ENCODE results near the gene REPS1.
A peak's percentile ranks its signal among the peaks of the same experiment; 100 is the strongest.
"Not testable (repeated sequence)": the region's sequence is repeated elsewhere in the genome, so short reads cannot be mapped to it uniquely, and the experiment has no call there.

REPS1 gene

DNA sequence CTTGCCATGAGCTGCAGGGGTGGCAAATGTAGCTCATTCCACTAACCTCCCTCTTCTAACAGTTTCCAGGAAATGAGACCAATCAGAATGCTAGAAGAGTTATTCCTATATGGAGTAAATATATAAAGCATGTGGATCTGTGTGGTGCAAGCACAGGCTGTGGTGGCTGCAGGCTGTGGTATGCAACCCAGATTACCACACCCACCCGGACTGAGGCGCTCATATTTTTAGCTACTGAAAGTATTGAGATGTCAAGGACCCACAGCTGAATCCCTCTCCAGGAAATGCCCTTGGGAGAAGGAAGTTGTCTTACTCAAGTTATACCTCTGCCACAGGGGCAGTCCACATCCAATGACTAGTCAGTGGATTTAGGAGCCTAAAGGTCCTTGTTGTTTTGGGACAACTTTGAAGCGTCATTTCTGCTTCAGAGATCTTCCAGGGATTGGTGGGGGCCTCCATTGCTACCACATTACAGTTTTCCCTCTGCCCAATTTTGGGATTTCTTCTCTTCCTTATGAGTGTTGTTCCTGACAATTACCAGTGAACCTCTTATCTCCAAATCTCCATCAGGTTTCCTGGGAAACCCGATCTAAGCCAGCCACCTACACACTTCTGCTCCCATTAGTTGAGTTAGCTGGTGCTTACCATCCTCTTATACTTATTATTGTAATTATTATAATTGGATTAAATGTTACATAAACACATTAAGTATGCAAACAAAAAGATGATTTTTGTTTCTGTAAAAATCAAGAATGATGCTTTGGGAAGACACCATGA, 12.1 kb upstream of the REPS1 start:
- DNase-seq (ENCODE audit: low spot score), result no peak

DNA sequence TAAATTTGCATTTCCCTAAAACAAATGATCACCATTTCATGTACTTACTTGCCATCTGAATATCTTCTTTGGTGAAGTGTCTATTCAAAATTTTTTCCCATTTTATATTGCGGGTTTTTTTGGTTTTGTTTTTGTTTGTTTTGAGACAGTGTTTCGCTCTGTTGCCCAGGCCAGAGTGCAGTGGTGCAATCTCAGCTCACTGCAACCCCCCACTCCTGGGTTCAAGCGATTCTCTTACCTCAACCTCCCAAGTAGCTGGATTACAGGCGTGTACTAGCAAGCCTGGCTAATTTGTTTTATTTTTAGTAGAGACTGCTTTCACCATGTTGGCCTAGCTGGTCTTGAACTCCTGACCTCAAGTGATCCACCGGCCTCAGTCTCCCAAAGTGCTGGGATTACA, 9.1 kb upstream of the REPS1 start:
- no peak for DNase-seq (ENCODE audit: low spot score)

DNA sequence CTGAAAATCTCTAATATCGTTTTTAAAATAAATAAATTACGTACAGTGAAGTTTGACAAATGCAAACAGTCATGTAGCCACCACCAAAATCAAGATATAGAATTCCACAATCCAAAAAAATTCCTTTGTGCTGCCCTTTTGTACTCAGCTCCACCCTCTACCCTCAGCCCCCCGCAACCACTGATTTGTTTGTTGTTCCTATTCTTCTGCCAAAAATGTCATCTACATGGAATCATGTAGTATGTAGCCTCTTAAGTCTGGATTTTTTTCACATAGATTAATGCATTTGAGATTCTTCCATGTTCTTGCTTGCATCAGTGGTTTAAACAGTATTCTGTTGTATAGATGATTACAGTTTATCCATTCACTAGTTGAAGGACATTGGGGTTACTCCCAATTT, 8.5 kb upstream of the REPS1 start:
- DNase-seq (ENCODE audit: low spot score), result no peak

DNA sequence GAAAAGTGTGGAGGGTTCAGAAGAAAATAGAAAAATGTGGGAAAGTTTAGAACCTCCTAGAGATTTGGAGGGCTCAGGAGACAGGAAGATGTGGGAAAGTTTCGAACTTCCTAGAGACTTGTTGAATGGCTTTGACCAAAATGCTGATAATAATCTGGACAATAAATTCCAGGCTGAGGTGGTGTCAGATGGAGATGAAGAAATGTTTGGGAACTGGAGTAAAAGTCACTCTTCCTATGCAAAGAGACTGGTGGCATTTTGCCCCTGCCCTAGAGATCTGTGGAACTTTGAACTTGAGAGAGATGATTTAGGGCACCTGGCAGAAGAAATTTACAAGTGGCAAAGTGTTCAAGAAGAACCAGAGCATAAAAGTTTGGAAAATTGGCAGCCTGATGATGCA, 5.4 kb upstream of the REPS1 start:
- not testable (repeated sequence) for DNase-seq (ENCODE audit: low spot score)

DNA sequence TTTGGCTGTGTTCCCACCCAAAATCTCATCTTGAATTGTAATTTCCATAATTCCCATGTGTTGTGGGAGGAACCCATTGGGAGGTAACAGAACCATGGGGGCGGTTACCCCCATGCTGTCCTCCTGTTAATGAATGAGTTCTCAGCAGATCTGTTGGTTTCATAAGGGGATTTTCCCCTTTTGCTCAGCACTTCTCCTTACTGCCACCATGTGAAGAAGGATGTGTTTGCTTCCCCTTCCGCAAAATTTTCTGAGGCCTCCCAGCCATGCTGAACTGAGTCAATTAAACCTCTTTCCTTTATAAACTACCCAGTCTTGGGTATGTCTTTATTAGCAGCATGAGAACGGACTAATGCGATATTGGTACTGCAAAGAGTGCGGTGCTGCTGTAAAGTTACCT, 4.9 kb upstream of the REPS1 start:
- DNase-seq (ENCODE audit: low spot score), result not testable (repeated sequence)

DNA sequence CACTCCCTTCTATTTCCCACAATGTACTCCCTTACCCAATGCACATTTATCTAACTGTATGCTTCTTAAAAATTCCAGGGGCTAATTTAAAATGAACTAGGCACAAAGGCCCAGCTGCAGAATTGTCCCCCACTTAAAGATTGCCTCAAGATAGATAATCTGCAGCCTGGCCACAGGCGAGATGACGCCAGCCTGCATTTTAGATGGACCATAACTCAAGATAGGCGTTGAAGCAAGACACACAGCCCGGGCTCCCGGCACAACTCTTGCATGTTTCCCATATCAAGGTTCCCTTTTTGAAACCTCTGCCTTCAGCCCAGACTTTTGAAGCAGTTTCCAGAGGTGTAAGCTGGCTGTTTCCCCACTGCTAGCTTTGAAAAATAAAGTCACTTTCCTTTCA, 3.2 kb upstream of the REPS1 start:
- DNase-seq (ENCODE audit: low spot score), result no peak

DNA sequence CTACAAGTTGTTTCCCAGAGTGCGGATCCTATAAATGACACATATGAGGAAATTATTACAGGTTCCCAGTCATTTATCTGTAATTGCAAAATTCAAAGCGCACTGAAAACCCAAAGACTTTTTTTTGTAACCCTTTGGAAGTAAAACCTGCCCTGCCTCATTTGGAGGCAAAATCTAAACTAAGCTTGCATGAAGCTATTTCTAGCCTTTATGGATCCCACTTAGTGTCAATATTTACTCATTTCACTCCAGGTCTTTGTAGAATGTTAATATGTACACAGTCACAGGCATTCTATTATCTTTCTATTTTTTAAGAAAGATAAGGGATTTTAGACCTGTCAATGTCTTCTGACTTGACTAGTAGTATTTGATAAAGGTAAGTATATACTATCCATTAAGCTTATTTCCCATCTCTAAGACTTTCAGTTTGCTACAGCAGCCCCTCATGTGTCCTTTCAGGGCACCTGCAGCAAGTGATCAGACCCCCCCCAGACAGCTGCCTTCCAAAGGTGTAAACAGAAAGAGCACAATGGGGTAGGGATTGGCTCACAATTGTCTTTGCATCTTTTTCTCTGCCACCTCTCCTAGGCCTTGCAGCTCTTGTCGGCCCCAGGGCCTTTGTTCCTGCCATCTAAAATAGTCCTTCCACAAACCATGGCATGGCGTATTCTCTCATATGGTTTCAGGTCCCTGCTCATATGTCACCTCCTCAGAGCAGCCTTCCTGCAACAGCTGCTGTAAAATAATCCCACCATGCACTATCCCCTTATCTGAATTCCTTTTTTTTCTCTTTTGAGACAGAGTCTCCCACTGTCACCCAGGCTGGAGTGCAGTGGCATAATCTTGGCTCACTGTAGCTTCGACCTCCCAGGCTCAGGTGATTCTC, 1.3 kb upstream of the REPS1 start:
- DNase-seq (ENCODE audit: low spot score), result no peak

DNA sequence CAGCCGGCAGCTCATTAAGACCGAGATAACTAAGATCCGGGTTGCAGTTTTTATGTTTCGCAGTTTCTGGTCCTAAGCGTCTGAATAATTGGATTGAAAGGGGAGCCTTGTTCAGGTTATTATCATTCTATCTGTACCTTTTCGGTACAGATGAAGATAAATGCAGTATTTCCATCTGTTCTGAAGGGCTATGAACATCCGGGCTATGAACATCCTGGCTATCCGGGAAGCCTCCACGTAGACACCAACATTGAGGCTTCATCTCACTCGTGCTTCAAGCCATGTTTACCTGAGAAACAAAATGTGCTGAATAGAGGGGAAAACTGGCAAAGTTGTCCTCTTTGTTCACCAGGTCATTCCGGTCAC, 399 bp upstream of the REPS1 start:
- no peak for DNase-seq (ENCODE audit: low spot score)

DNA sequence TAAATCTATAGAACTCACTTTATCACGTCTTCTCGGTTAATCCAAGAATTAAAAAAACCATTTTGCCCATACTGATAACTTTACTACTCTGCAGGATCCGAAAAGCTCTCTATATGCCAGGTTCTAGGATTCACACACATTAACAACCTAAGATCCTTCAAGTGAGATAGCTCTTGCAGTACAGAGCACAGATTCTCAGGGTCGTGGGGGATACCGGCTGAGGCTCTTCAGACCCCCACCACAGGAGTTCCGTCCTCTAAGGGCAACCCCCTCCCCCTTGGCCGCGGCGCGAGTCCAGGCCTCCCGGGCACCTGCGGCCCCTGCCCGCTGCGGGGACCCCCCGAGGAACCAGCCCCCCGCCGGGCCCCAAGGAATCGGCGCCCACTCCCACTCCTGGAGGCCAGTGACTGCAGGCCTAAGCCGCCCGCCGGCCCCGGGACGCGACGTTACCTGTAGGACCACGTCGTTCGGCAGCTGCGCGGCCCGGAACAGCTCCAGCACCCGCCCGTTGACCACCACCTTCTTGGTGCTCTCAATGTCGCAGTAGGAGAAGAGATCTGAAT, 892 bp downstream of the REPS1 start:
- peak; percentile 25 for DNase-seq (ENCODE audit: low spot score)

DNA sequence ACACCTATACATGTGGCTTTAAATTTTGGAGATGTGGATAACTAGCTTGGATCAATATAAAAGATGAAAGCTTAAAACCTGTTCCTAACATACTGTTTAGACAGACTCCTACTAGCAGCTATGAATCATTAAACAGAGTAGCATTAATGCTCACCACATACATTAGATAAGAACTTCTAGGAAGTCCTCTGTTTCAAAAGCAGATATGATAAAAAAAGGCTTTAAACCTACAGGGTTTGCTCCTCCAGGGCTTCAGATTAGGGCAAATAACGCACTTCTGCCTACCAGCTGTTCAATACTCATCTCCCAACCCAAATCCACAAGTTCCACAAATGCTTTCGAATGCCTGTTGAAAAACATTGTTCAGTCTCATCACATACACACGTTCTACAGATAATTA, 1.5 kb downstream of the REPS1 start:
- DNase-seq (ENCODE audit: low spot score), result no peak

DNA sequence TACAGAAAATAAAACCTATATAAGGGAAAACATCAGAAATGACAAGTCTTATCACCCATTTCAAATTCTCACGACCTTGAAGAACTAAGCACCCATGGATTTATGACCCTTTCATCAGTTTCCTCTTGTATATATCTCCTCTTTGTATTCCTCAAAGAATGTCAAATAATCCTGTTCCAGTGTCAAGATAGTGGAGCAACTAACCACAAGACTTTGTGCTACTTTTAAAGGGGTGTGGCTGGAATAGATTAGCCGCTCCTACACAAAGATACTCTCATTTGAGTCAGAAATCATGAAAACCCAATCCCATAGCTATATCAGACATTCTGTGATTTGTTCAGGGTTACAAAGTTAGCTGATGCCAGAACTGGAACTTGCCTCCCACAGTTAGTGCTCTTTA, 6.6 kb downstream of the REPS1 start:
- DNase-seq (ENCODE audit: low spot score), result no peak

DNA sequence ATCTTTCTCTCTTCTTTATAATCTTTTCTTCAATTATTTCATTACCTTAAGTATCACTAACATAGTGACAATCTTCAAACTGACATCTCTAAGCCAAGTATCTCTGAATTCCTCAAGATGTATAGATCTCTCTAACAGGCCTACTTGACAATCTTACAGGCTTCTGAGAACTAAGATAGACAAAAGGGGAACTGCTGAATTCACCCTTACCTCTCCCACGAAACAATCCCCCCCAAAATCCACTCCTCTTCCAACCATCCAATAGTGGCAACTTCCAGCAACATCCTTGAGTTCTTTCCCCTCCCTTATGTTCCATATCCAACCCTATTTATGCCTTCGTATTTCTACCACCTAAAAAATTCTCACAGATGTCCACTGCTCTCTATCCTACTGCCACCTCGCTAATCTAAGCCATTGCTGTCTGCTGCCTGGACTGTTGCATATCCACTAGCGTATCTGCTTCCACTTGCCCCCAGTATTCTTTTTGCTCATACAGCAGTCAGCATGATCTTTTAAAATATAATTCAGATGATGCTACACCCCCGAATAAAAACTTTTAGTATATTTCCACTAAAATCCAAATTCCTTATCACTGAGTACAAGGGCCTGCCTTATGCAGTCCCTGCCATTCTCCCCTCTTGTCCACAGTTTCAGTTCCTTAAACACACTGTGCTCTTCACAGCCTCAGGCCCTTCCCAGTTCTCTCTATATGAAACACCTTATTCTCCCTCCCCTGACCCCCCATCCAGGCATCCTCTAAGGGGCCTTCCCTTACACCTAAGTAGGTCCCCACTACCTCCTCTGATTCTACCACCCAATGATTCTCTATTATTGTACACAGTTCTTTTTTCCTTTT, 8.0 kb downstream of the REPS1 start:
- no peak for DNase-seq (ENCODE audit: low spot score)

DNA sequence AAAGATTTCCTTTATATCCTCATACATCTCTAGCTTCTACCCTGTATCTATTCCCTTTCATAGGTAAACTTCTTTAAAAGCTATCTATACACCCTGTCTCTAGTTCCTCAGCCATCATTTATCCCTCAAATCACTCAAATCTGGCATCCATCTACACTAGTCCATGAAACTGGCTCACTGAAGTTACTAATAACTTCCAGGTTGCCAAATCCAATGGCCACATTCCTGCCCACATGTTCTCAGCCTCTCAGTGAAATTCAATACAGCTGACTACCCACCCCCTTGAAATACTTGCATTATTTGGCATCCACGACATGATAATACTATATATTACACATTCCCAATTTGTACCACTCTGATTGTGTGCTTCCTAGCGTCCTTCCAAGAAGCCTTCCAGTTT, 8.7 kb downstream of the REPS1 start:
- no peak for DNase-seq (ENCODE audit: low spot score)

DNA sequence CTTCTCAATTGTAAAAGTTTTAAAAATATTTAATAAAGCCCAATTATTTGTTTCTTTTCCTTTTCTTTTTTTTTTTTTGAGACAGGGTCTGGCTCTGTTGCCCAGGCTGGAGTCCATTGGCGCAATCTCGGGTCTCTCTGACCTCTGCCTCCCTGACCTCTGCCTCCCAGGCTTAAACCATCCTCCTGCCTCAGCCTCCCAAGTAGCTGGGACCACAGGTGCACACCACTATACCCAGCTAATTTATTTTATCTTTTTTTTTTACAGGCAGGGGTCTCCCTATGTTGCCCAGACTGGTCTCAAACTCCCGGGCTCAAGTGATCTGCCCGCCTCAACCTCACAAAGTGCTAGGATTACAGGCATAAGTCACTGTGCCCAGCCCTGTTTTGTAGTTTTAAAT, 9.8 kb downstream of the REPS1 start:
- DNase-seq (ENCODE audit: low spot score), result no peak

DNA sequence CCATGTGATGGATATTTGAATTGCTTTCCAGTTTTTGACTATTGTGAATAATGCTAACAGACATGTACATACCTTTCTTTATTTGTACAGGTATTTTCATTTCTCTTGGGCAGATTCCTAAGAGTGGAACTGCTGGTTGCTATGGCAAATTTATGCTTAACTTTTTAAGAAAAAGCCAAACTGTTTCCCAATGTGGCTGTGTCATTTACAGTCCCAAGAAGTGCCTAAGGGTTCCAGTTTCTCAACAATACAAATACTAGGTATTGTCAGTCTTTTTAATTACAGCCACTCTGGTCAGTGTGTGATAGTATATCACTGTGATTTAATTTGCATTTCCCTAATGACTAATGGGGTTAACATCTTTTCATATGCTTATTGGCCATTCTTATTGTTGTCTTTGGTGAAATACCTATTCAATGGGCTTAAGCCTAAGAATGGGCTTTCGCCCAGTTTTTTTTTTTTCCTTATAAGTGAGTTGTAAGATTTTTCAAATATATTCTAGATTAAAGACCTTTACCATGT, 10.3 kb downstream of the REPS1 start:
- DNase-seq (ENCODE audit: low spot score), result no peak

DNA sequence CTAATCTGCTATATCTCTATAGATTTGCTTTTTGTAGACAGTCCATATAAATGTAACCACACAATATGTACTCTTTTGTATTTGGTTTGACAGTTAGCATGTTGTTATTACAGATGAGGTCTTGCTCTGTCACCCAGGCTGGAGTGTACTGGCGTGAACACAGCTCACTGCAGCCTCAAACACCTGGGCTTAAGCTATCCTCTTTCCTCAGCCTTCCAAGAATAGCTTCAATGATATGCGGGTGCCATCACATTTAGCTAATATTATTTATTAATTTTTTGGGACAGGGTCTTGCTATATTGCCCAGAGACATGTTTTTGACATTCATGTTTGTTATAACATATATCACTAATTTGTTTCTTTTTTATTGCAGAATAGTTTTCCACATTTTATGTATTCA, 10.8 kb downstream of the REPS1 start:
- DNase-seq (ENCODE audit: low spot score), result no peak

DNA sequence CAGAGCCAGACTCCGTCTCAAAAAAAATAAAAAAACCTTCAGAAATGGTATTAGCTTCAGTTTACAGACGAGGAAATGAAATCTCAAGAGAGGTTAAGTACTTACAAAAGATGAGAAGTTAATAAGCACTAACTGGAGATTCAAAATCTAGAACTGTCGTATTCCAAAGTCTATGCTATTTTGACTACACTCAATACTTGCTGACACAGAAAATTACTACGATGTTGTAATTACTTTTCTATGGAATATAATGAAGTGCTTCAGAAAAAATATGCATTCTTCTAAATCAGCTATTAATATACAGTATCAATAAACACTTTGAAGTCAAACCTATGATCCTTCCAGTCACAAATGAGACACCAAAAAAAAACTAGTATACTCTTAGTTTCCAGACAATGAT, 12.2 kb downstream of the REPS1 start:
- DNase-seq (ENCODE audit: low spot score), result no peak

DNA sequence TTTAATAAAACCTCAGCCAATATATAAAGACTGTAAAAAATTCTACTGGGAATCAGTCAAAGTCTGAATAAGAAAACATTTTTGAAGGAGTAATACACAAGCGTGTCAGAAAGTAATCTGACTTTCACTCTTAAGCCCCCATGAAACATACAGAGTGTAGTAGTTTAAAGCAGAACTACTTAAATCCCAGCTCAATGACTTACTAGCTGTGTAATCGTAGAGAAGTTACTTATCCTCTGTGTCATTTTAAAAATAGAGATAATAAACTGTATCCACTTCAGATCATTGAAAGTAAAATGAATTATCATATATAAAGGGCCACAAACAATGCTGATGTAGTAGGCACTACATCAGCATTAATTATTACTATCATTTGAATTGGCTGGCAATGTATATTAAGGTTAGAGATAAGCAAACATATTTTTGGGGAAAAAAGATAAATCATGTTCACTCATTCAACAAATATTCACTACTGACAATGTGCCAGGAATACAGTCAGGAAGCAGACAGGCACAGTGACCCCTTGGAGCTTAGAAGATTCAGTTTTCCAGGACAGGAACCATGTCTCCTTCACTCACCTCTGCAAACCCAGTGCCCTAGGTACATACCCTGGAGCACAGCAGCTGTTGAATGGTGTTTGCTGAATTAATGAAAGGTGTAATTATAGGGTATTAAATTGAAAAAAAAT, 14.4 kb downstream of the REPS1 start:
- DNase-seq (ENCODE audit: low spot score), result no peak

DNA sequence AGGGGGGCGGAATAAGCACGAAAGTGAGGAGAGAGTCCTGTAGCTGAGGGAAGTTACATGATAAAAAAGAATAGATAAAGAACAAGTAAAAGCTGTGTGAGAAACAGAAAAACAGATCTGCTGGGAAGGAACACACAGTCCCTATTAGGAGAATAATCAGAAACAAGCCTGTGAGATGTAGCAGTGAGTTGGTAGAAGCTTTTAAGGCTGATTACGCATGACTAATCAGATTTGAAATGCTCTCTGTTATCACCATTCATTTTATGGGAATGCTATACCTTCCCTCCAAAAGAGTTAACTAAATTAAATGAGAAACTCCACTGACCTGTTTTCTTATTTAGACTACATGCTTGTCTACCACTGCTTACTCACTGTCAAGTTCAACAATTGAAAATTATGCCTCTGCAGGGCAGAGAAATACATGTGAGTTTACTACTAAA, 15.8 kb downstream of the REPS1 start:
- peak; percentile 27 for DNase-seq (ENCODE audit: low spot score)

DNA sequence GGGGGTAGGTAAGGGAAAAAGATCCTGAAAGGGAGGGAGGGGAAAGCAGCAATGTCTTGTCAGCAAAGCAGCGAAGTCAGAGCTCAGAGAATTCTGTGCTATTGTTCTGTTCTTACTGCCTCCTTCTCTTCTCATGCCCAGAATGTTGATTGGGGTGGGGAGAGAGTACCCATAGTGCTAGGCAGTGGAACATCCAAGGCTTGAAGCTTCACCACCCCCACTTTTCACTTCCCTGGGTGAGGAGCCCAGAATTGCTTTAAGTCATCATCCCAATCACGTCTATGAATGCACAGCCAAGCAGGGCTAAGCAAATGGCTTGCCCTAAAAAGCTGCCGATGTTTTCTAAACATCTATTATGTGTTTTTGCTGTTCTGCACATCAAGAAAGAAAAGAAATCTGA, 16.5 kb downstream of the REPS1 start:
- peak; percentile 85 for DNase-seq (ENCODE audit: low spot score)

DNA sequence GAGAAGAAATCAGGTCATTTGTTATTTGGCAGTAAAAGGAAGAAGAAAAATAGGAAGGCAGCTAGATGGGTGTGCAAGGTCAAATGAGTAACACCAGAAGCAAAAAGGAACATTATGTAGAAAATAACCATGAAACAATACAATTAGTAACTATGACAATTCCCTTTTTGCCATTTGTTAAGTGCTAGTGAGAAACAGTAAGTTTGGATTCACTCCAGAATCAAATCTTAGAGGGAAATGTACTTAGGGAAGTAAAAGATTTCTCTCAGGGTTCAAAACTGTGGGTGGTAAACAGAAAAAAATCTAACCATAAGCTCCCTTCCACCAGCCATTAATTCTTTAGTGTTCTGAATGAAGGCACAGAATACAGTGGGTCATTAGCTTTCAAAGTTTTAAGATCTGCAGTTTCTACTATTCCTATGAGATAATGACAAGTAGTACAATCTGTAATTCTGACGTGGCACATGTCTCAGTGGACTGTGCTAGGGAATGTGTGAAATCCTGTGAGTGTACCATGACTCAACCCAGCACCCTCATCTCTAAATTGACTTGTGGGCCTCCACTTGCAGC, 17.1 kb downstream of the REPS1 start:
- peak; percentile 49 for DNase-seq (ENCODE audit: low spot score)
